IMR-90 (cell line): ENCODE results near the gene MED17.

Experiments used
- CEBPB ChIP-seq: IDR thresholded peaks from 2 replicates; pipeline ENCODE4 v1.6.1; 2012; ENCODE audit warnings: low read depth, low read length, improper control_type of control experiment
- CHD1 ChIP-seq: IDR thresholded peaks from 2 replicates; pipeline ENCODE4 v1.6.1; 2012; ENCODE audit warnings: low read depth, low read length, improper control_type of control experiment
- CTCF ChIP-seq: conservative IDR thresholded peaks from 2 replicates; pipeline ENCODE4 v1.5.1; 2012; ENCODE audit warnings: mild to moderate bottlenecking, low read depth, low read length, improper control_type of control experiment
- ELK1 ChIP-seq: fragments of 150-350 bp; IDR thresholded peaks from 2 replicates; pipeline ENCODE4 v1.6.1; 2016; ENCODE audit warnings: low read depth, mild to moderate bottlenecking, low read length, moderate library complexity, borderline replicate concordance
- FOS ChIP-seq: fragments of 150-350 bp; IDR thresholded peaks from 2 replicates; pipeline ENCODE4 v1.6.1; 2016; ENCODE audit warnings: low read depth, low read length
- MAFK ChIP-seq: IDR thresholded peaks from 2 replicates; pipeline ENCODE4 v1.6.1; 2012; ENCODE audit warnings: low read depth, low read length, improper control_type of control experiment
- MAZ ChIP-seq: IDR thresholded peaks from 2 replicates; pipeline ENCODE4 v1.6.1; 2012; ENCODE audit warnings: low read depth, mild to moderate bottlenecking, low read length, improper control_type of control experiment, moderate library complexity, borderline replicate concordance
- NFE2L2 ChIP-seq: fragments of 150-350 bp; IDR thresholded peaks from 2 replicates; pipeline ENCODE4 v1.6.1; 2016; ENCODE audit warnings: low read depth, mild to moderate bottlenecking, low read length
- POLR2A ChIP-seq: IDR thresholded peaks from 2 replicates; pipeline ENCODE4 v1.6.1; 2012; ENCODE audit warnings: mild to moderate bottlenecking, low read depth, low read length
- RAD21 ChIP-seq: IDR thresholded peaks from 2 replicates; pipeline ENCODE4 v1.6.1; 2012; ENCODE audit warnings: low read length, improper control_type of control experiment
- RCOR1 ChIP-seq: IDR thresholded peaks from 2 replicates; pipeline ENCODE4 v1.6.1; 2012; ENCODE audit warnings: mild to moderate bottlenecking, low read length, improper control_type of control experiment; ENCODE audit not compliant: insufficient replicate concordance
- RFX5 ChIP-seq: IDR thresholded peaks from 2 replicates; pipeline ENCODE4 v1.8.0; 2012; ENCODE audit warnings: low read depth, mild to moderate bottlenecking, low read length, moderate library complexity
- SMC3 ChIP-seq: fragments of 150-350 bp; IDR thresholded peaks from 2 replicates; pipeline ENCODE4 v1.6.1; 2016; ENCODE audit warnings: low read depth, mild to moderate bottlenecking, antibody characterized with exemption, low read length, moderate library complexity
- USF2 ChIP-seq: fragments of 150-350 bp; IDR thresholded peaks from 2 replicates; pipeline ENCODE4 v1.6.1; 2017; ENCODE audit warnings: mild to moderate bottlenecking, antibody characterized with exemption, low read length, low read depth

- TF ChIP-seq RCOR1 (no peak), CTCF (no peak), CEBPB (no peak), POLR2A (peak; percentile 99), USF2 (no peak), RAD21 (no peak), ELK1 (no peak), SMC3 (no peak), CHD1 (peak; percentile 94), FOS (no peak), RFX5 (no peak), MAFK (no peak), NFE2L2 (peak; percentile 10; the same call in 1 of the 2 replicates), MAZ (no peak; the same call in 1 of the 2 replicates)
These were observed 42.8 kb upstream of the MED17 start, which contains the start of the genes C11orf54 and TAF1D for GRCh38 chr11:93741094-93741881.
